Pancreas (tissue), 10 donors: ENCODE results near the gene RPL23. TPM values are rescaled to one million over a fixed set of nuclear protein-coding genes. Genes with fewer than 3 reads are reported as not detected.
"Not testable (repeated sequence)": the region's sequence is repeated elsewhere in the genome, so short reads cannot be mapped to it uniquely, and the experiment has no call there.

ENCODE experiments used
- ATAC-seq, 4 donors: fragments of 200-7000 bp; cut with Tn5 transposase; one replicate each; pipeline versions ENCODE4 v1.8.0 to v1.9.1; 2020; ENCODE audit warnings: mild to moderate bottlenecking in 4 of 4, moderate library complexity in 4 of 4
- DNase-seq, 6 donors: peaks; one replicate each; pipeline ENCODE4 v3.0.0-alpha.2; 2020
- FAIRE-seq: peaks from 2 replicates; lab custom pipeline; 2012; peaks lifted over from hg19 to GRCh38; lab: Jason Lieb, UNC
- H3K27ac ChIP-seq, 4 donors: fragments of 200-600 bp; sonication (generic); 1 replicate in 3 of 4; 2 replicates in 1 of 4; pipeline versions ENCODE4 v1.5.0 to v1.8.0; 2020
- H3K27me3 ChIP-seq, 4 donors: fragments of 200-600 bp; one replicate each; pipeline ENCODE4 v1.8.0; 2021
- H3K36me3 ChIP-seq, 3 donors: fragments of 200-600 bp; sonication (generic) in 1 of 3; one replicate each; pipeline versions ENCODE4 v1.5.0 to v1.8.0; 2020 to 2021
- H3K4me1 ChIP-seq, 3 donors: fragments of 200-600 bp; one replicate each; pipeline ENCODE4 v1.8.0; 2021
- H3K4me3 ChIP-seq, 4 donors: fragments of 200-600 bp; sonication (generic) in 2 of 4; one replicate each; pipeline versions ENCODE4 v1.5.0 to v1.8.0; 2020 to 2021
- H3K9me3 ChIP-seq, 4 donors: fragments of 200-600 bp; one replicate each; pipeline ENCODE4 v1.8.0; 2021
- WGBS, 2 donors: extraction: QIAGEN DNeasy Blood & Tissue Kit; methylation state at CpG; one replicate each; pipeline ENCODE4 v1.1.7; 2013; 5-methylcytosine and 5-hydroxymethylcytosine counted together
- intact Hi-C, 3 donors: fragments of 100-400 bp; cut with DNase I; formaldehyde crosslinking; loops; one replicate each; pipeline versions ENCODE4 v1.11.1 to v1.14.2; 2022
- polyA plus RNA-seq, 2 donors: library from polyadenylated mRNA; stranded (reverse); fragments of 200-250 nt; gene quantifications; one replicate each; pipeline ENCODE4 v1.2.3, GENCODE V29; 2013
- total RNA-seq, 6 donors: library from RNA; stranded (reverse); fragmentation: NEBNext Ultra II Directional in 4 of 6; extraction: Animal tissue kit (Norgen Biotek cat#: 25700) in 4 of 6; gene quantifications; one replicate each; pipeline versions ENCODE4 v1.2.1 to v1.2.4, GENCODE V29; 2021 to 2023
- TF ChIP-seq, protein P1 (sequence below), 4 donors: fragments of 200-600 bp; sonication (generic) in 3 of 4; IDR thresholded peaks; one replicate each; pipeline versions ENCODE4 v1.5.0 to v1.8.0; 2021; ENCODE audit warnings: antibody characterized with exemption in 4 of 4
- donor health status: healthy with polysubstance abuse.
- donor health status: DM: no; HTN: no; CAD: no; lungs with moderate emphysema.
- donor health status: DM: no; HTN: no; CAD: no.
- donor health status: control.
- donor health status: control.
- donor health status: Bipolar disorder and iron deficiency.
- donor health status: DM: yes; HTN: yes; CAD: no.
- donor health status: DM: no; HTN: no; CAD: no.
- donor health status: DM: no; HTN: no; CAD: no.
- donor health status: DM: yes; HTN: yes; CAD: no.

RPL23 gene
- total and polyA plus RNA-seq, 8 donors = 569 to 1,507 (median 845) TPM

DNA sequence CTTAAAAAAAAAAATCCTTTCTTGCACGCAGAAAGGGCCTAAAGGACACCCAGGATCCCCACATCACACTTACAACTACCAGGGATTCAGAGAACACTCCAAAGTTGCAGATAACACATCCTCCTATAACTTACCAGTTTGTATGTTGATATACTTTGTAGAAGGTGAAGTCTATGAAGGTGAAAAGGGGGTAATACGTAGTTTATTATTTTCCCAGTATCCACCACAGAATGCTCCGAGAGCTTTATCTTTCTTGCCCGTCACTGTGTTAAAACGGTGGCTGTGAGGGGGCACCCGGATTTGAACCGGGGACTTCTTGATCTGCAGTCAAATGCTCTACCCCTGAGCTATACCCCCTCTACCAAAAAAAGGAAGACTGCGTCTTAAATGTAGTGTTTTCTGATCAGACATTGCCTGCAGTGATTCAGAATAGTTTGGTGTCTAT lies 7.9 kb upstream of the RPL23 start:
- FAIRE-seq (no peak), ATAC-seq (peak in 2 of 4 donors; percentile 28 to 54), DNase-seq (peak in 1 of 6 donors; percentile 5)
- intact Hi-C loops = no loop called here
- TF ChIP-seq, protein P1, sequence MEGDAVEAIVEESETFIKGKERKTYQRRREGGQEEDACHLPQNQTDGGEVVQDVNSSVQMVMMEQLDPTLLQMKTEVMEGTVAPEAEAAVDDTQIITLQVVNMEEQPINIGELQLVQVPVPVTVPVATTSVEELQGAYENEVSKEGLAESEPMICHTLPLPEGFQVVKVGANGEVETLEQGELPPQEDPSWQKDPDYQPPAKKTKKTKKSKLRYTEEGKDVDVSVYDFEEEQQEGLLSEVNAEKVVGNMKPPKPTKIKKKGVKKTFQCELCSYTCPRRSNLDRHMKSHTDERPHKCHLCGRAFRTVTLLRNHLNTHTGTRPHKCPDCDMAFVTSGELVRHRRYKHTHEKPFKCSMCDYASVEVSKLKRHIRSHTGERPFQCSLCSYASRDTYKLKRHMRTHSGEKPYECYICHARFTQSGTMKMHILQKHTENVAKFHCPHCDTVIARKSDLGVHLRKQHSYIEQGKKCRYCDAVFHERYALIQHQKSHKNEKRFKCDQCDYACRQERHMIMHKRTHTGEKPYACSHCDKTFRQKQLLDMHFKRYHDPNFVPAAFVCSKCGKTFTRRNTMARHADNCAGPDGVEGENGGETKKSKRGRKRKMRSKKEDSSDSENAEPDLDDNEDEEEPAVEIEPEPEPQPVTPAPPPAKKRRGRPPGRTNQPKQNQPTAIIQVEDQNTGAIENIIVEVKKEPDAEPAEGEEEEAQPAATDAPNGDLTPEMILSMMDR (IDR thresholded peaks at IDR 0.05) = no peak
- Histone ChIP-seq H3K36me3 (no peaks in the 10 kb centered on the region), H3K4me1 (no peaks in the 10 kb centered on the region), H3K4me3 (no peak overlapping the region), H3K27ac (no peak overlapping the region), H3K9me3 (no peaks in the 10 kb centered on the region), H3K27me3 (no peaks in the 10 kb centered on the region)
- 13 to 18% methylated on average over 8 of the region's 8 CpGs for WGBS, 2 donors

DNA sequence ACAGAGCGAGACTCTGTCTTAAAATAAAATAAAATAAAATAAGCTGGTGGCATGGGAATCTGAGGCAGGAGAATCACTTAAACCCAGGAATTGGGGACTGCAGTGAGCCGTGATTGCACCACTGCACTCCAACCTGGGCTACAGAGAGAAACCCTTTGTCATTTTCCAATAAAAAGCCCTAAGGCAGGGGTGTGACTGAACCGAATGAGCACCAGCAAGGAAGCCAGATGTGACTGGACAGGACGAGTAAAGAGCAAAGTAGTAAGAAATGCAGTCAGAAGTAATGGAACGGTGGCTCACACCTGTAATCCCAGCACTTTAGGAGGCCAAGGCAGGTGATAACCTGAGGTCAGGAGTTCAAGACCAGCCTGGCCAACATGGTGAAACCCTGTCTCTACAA lies 3.8 kb upstream of the RPL23 start:
- Histone ChIP-seq H3K4me1 (no peaks in the 10 kb centered on the region), H3K4me3 (no peak overlapping the region), H3K27ac (no peak overlapping the region), H3K9me3 (no peaks in the 10 kb centered on the region), H3K36me3 (no peaks in the 10 kb centered on the region), H3K27me3 (no peaks in the 10 kb centered on the region)
- DNase-seq = no peak
- intact Hi-C loops = no loop called here
- WGBS, 2 donors = 66 to 69% methylated on average over 5 of the region's 5 CpGs
- no peak for FAIRE-seq
- no peak for ATAC-seq
- TF ChIP-seq, protein P1 (IDR thresholded peaks at IDR 0.05) = no peak

- FAIRE-seq = not testable (repeated sequence)
These were observed 1.7 kb upstream of the RPL23 start for GRCh38 chr17:38855101-38855714.

DNA sequence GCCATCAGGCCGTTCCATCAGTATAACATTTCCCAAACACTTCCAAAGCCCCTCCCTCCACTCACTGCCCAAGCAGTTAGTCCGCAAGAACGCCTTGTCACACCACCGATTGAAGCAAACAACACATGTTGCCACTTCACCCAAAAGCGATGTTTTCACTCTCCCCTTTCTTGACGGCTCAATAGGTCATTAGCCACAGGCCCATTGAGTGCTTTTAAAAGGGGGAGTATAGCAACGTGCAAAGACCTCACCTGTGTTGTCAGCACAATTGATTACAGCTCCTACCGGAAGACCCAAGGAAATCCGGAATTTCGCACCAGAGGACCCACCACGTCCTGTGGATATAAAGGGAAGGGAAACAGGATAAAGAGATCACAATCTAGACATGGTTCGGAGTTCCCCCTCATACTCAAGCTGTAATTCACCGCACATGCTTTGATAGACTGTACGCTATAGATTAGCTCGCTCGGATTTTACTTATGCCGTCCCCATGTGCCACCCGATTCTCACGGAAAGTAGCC lies 690 bp downstream of the RPL23 start:
- FAIRE-seq (no peak), DNase-seq (peak in 1 of 6 donors; percentile 19), ATAC-seq (peak; percentile 5 to 22 (median 11))
- Histone ChIP-seq H3K27me3 (no peaks in the 10 kb centered on the region), H3K4me3 (peak overlapping the region; percentile 45 to 60 (median 52)), H3K27ac (peak overlapping the region; percentile 72 to 96 (median 87)), H3K4me1 (peaks cover 10 to 16% (median 14%) of the 10 kb centered on the region in 3 donors), H3K36me3 (peaks cover 0 to 17% (median 7%) of the 10 kb centered on the region in 3 donors), H3K9me3 (no peaks in the 10 kb centered on the region)
- 0 to 1% methylated on average over 19 of the region's 19 CpGs for WGBS, 2 donors
- TF ChIP-seq, protein P1 (IDR thresholded peaks at IDR 0.05) = no peak
- intact Hi-C loops = no loop called here

More at GRCh38 chr17:38855101-38855714, 1.7 kb upstream of the RPL23 start:
- DNase-seq = peak in 1 of 6 donors; percentile 39
- H3K36me3 ChIP-seq, intact Hi-C loops, H3K9me3 ChIP-seq, H3K4me3 ChIP-seq, ATAC-seq, H3K27me3 ChIP-seq, H3K27ac ChIP-seq: not testable (repeated sequence)
- peaks cover 10 to 16% (median 14%) of the 10 kb centered on the region in 3 donors for H3K4me1 ChIP-seq
- 83 to 94% methylated on average over 28 of the region's 28 CpGs for WGBS, 2 donors

- TF ChIP-seq, protein P1 (IDR thresholded peaks at IDR 0.05) = no peak
- Histone ChIP-seq H3K4me3 (peak overlapping the region in 3 of 4 donors; percentile 45 to 60 (median 51)), H3K27me3 (no peaks in the 10 kb centered on the region), H3K36me3 (peaks cover 0 to 22% (median 7%) of the 10 kb centered on the region in 3 donors), H3K9me3 (no peaks in the 10 kb centered on the region), H3K4me1 (peaks cover 10 to 16% (median 14%) of the 10 kb centered on the region in 3 donors), H3K27ac (no peak overlapping the region)
- no peak for DNase-seq
- no peak for FAIRE-seq
- intact Hi-C loops = no loop called here
- 25 to 32% methylated on average over 2 of the region's 2 CpGs for WGBS, 2 donors
- no peak for ATAC-seq
These were observed 2.1 kb downstream of the RPL23 start for GRCh38 chr17:38851434-38851833.
